AG04450 (cell line): ENCODE measurements around the gene HPS4. TPM values are rescaled to one million over a fixed set of nuclear protein-coding genes. Genes with fewer than 3 reads are reported as not detected.

ENCODE experiments used
- CTCF ChIA-PET: fragments of 300-600, 350-600 bp; formaldehyde crosslinking; extraction: SDS; loops from one replicate; lab custom pipeline; 2022; ENCODE audit warnings: antibody characterized with exemption, inconsistent platforms; lab: Charles Lee
- POLR2A ChIA-PET: fragments of 350-600 bp; formaldehyde crosslinking; extraction: SDS; loops from one replicate; lab custom pipeline; 2021; ENCODE audit warnings: antibody characterized with exemption, inconsistent platforms; lab: Yijun Ruan, JAX
- DNase-seq: peaks from one replicate; pipeline ENCODE4 v3.0.0-alpha.2; 2011; ENCODE audit warnings: low read depth, low spot score
- H3K27ac ChIP-seq: one replicate; pipeline ENCODE4 v1.5.1; 2012; ENCODE audit warnings: low read depth, low read length, control low read depth
- H3K27me3 ChIP-seq: one replicate; pipeline ENCODE4 v1.6.0; 2012; ENCODE audit warnings: low read length; ENCODE audit not compliant: control insufficient read depth, insufficient read depth
- H3K4me3 ChIP-seq: 2 replicates; pipeline ENCODE4 v1.5.1; 2011; ENCODE audit warnings: mild to moderate bottlenecking, low read depth, low read length, control low read depth
- H3K9me3 ChIP-seq: 2 replicates; pipeline ENCODE4 v1.5.1; 2012; ENCODE audit warnings: low read length; ENCODE audit not compliant: control insufficient read depth, insufficient read depth
- polyA plus RNA-seq: library from polyadenylated mRNA; depleted of rRNA; stranded (reverse); fragments of >200 nt; gene quantifications from 2 replicates; pipeline ENCODE4 v1.2.3, GENCODE V29; 2011
- TF ChIP-seq, protein P1 (sequence below): IDR thresholded peaks from 2 replicates; pipeline ENCODE4 v1.5.1; 2011; ENCODE audit warnings: low read depth, low read length, control low read depth, inconsistent platforms

Gene HPS4
- polyA plus RNA-seq, 1 experiment = 30.9 TPM

DNA sequence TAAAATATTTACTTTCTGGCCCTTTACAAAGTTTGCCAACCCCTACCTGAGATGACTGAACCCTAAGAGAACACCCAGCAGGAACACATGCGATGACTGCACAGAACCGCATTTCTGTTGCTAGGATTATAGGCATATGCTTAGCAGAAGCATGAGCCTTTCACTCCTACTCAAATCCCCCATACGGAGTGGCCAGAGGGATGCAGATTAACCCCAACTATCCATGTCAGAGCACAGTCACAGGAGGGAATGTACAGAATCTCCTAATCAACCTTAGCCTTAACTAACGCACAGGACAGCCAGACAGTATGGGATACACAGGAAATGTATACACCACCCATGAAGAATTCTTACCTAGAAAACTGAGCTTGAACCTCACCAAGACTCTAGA is 6.2 kb downstream of the HPS4 start:
- TF ChIP-seq, protein P1, sequence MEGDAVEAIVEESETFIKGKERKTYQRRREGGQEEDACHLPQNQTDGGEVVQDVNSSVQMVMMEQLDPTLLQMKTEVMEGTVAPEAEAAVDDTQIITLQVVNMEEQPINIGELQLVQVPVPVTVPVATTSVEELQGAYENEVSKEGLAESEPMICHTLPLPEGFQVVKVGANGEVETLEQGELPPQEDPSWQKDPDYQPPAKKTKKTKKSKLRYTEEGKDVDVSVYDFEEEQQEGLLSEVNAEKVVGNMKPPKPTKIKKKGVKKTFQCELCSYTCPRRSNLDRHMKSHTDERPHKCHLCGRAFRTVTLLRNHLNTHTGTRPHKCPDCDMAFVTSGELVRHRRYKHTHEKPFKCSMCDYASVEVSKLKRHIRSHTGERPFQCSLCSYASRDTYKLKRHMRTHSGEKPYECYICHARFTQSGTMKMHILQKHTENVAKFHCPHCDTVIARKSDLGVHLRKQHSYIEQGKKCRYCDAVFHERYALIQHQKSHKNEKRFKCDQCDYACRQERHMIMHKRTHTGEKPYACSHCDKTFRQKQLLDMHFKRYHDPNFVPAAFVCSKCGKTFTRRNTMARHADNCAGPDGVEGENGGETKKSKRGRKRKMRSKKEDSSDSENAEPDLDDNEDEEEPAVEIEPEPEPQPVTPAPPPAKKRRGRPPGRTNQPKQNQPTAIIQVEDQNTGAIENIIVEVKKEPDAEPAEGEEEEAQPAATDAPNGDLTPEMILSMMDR = no peak
- Histone ChIP-seq H3K27me3 (no peaks in the 10 kb centered on the region), H3K9me3 (no peaks in the 10 kb centered on the region), H3K4me3 (no peak overlapping the region), H3K27ac (peak overlapping the region; percentile 62)
- CTCF ChIA-PET = interaction anchor here (1.3 kb wide), 1 partner anchor 17 kb away, joined by 4 read pairs; no protein-coding TSS in a partner anchor
- DNase-seq = no peak
- POLR2A ChIA-PET = no interaction called here

DNA sequence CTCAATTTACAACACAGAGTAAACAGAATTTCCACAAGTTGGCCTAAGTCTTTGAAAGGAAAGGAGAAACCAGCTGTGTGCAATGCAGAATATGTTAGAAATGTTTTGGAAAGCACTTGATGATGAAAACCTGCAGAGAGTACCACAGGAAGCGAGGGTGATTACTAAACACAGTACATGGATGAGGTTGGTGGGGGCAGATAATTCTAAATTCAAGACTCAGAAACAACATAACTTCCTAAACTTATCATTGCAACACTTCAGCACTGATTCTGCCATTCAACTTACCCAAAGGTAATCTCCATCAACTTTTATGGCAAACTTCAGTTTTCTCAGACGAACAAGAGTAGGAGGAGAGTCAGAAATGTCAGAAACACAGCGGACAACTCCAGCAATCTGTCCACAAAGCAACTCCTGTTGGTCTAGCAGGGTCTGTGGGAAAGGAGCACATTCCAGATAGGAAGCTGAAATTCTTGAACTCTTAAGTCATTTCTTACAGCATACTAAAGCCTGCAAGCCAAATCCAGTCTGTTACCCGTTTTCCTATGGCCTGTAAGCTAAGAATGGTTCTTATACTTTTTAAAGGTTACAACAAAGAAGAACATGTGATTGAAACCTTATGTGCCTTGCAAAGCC is 6.8 kb downstream of the HPS4 start:
- peak; percentile 16 for DNase-seq
- TF ChIP-seq, protein P1 = no peak
- Histone ChIP-seq H3K4me3 (no peak overlapping the region), H3K27me3 (no peaks in the 10 kb centered on the region), H3K9me3 (no peaks in the 10 kb centered on the region), H3K27ac (peak overlapping the region; percentile 62)
- ChIA-PET POLR2A (no interaction called here), CTCF (interaction anchor here (0.7 to 1.3 kb wide), 3 partner anchors 16 to 111 kb away, joined by 3 to 4 read pairs (median 4); no protein-coding TSS in a partner anchor)

GRCh38 chr22:26474682-26475081 is 8.9 kb downstream of the HPS4 start:
- Histone ChIP-seq H3K9me3 (no peaks in the 10 kb centered on the region), H3K27ac (no peak overlapping the region), H3K4me3 (no peak overlapping the region), H3K27me3 (no peaks in the 10 kb centered on the region)
- ChIA-PET POLR2A (no interaction called here), CTCF (interaction anchor here (1.1 to 1.5 kb wide), 2 partner anchors 14 to 110 kb away, joined by 5 to 7 read pairs; no protein-coding TSS in a partner anchor)
- TF ChIP-seq, protein P1 = no peak
- no peak for DNase-seq

GRCh38 chr22:26471522-26471921 is 12.1 kb downstream of the HPS4 start:
- Histone ChIP-seq H3K27ac (peak overlapping the region; percentile 42), H3K4me3 (no peak overlapping the region), H3K27me3 (no peaks in the 10 kb centered on the region), H3K9me3 (no peaks in the 10 kb centered on the region)
- TF ChIP-seq, protein P1 = no peak
- ChIA-PET POLR2A (interaction anchor here (1.0 kb wide), 1 partner anchor 12 kb away, joined by 4 read pairs; the partner anchor contains the start of genes HPS4 and SRRD), CTCF (interaction anchor here (1.1 to 3.2 kb wide), 2 partner anchors 11 to 107 kb away, joined by 3 to 24 read pairs; no protein-coding TSS in a partner anchor)
- peak; percentile 27 for DNase-seq

GRCh38 chr22:26470807-26471206 is 12.8 kb downstream of the HPS4 start:
- Histone ChIP-seq H3K27me3 (no peaks in the 10 kb centered on the region), H3K4me3 (no peak overlapping the region), H3K9me3 (no peaks in the 10 kb centered on the region), H3K27ac (peak overlapping the region; percentile 42)
- no peak for DNase-seq
- POLR2A ChIA-PET = no interaction called here
- TF ChIP-seq, protein P1 = no peak
- CTCF ChIA-PET = interaction anchor here (1.1 to 3.2 kb wide), 2 partner anchors 10 to 106 kb away, joined by 3 to 24 read pairs; no protein-coding TSS in a partner anchor
